NCI-H2227 (cell line): ENCODE results near the gene HUNK.
"Not testable (repeated sequence)": the region's sequence is repeated elsewhere in the genome, so short reads cannot be mapped to it uniquely, and the experiment has no call there.

Experiments
- DNase-seq: peaks from one replicate; lab custom pipeline; 2025; ENCODE audit not compliant: unreplicated experiment; lab: John Stamatoyannopoulos, UW

The HUNK gene

DNA sequence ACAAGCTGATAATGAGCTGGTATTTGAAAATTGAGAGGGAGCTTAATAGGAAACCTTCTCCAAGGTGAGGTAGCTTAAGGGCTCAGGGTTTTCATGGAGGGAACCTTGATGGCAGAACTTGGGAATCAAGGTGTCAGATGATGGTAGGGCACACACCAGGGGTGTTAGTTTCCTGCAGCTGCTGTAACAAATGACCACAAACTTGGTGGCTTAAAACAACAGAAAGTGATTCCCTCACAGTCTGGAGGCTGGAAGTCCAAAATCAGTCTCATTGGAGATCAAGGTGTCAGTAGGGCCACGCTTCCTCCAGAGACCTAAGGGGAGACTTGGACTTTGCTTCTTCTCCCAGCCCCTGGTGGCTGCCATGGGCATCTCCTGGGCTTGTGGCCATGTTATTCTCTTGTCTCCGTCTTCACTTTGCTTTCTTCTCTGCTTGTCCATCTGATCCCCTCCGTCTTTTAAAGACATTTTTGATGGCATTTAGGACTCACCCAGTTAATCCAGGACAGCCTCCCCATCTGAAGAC, 45.5 kb downstream of the HUNK start:
- no peak for DNase-seq

DNA sequence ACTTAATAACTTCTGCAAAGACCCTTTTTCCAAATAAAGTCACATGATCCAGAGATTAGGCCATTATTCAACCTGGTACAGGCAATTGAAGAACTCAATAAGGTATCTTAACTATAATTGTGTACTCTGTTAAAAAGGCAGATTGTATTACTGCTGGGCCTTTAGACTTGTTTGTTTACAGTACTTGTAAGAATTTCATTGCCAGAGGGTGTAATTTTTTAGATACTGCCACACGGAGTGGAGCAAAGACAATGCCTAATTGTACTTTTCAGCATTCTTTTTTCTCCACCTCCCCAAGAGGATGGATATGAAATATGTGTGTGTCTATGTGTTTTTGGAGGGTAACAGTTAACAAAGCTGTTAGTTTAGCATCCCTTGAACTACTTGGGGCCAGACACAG, 47.5 kb downstream of the HUNK start:
- no peak for DNase-seq

DNA sequence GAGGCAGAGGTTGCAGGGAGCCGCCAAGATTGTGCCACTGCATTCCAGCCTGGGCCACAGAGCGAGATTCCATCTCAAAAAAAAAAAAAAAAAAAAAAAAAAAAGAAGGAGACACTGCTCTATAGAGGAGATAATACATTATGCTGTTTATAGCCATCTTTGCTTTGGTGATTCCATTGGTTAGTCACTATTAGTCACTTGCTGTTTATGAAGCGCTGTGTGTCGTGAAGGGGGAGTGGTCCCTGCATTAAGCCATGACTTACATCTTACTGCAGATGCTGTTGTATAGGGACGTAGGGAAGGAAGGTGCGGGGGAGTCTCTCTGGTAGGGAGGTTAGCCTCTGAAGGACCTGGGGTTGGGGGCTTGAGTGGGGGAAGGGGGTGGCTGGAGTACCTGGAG, 48.3 kb downstream of the HUNK start:
- DNase-seq, result no peak

DNA sequence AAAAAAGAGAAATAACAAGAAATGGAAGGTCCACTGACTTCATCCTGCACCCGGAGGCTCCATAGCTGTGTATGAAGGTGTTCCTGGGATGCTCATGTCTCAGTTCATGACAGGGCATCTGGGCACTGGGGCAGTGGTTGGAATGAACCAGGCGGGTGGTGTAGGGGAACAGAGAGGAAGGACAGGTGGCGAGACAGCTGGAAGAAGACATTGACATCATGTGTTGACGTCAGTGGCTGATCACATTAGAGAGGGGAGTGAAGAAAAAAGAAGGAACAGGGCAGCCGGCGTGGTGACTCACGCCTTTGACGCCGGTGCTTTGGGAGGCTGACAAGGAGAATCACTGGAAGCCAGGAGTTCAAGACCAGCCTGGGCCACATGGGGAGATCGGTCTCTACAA, 50.1 kb downstream of the HUNK start:
- no peak for DNase-seq

DNA sequence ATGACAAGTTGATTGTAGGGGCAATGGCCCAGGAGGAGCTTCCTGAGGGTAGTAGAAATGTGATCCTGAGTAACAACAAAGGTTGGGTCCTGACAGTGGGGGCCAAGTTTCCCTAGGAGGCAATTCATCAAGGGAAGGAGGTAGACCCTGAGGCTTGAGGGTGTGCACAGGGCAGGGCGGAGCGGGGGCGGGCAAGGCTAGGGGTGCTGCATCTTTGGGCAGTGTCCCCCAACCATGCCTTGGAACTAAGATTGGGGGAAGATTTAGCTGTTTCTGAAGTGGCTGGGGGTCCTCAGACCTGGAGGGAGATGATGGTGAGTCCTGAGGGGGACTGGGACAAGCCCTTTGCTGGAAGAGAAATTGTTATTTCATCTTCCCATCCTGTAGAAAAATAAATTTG, 50.9 kb downstream of the HUNK start:
- DNase-seq, result no peak

DNA sequence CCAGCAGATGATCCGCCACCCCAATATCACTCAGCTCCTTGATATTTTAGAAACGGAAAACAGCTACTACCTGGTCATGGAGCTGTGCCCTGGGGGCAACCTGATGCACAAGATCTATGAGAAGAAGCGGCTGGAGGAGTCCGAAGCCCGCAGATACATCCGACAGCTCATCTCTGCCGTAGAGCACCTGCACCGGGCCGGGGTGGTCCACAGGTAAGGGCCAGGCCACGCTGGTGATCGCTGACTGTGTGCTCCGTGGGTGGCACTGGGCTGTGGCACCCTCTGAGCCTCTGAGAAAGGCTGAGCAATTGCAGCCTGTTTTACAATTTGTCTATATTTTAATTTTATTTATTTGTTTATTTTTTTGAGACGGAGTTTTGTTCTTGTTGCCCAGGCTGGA, 51.7 kb downstream of the HUNK start:
- DNase-seq, result no peak

DNA sequence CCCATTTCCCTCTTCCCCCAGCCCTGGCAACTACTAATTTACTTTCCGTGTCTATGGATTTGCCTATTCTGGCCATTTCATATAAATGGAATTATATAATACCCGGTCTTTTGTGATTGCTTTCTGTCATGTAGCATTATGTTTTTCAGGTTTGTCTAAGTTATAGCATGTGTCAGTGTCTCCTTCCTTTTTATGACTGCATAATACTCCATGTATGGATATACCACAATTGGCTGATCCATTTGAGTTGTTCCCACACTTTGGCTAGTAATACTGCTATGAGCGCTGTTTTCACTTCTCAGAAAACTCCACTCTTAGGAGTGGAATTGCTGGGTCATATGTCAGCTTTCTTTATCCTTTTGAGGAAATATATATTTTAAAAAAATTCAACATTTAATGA, 53.7 kb downstream of the HUNK start:
- DNase-seq, result no peak

DNA sequence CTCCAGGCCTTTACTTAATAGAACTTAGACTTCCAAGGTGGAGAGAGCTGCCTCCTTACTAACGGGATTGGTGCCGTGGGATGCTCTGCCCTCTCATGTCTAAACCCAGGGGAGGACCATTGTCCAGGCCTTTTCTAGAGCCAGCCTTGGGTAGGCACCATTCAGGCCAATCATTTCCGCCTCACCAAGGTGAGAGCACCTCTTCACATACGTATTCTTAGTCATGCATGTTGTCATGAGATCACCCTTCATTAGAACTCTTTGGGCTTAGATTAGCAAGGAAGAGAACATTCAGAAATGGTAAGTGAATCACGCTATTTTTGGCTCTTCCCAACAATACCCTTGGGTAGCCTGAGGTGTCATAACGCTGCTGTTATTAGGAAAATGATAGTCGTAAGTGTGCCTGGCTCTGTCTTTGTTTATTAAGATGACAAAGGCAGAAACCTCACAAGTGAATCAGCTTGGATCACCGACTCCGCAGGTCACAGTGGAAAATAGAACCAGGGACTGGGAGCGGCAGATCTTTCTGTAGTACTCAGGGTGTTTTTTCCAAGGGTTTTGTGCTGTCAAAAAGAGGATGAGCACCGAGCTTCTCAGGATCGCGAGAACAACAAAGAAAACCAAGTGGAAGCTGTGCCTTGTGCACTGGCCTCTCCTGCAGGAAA, 55.0 kb downstream of the HUNK start:
- peak; percentile 67 for DNase-seq

DNA sequence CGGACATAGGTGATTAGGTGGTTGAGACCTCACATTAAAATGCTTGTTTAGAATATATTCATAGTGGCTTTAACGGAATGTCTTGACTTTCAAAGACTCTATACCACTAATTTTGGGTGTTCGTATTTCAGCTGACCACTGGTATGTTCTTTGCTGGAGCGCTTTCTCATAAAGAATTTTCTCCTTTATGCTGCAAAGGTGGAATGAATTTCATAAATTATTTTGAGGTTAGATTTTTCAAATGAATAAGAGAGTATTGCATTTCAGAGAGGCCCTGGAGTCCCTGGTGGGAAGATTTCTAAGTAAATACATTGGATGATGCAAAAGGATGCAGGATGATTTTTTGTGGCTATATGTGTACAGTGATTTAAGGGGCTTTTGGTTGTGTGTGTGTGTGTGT, 55.8 kb downstream of the HUNK start:
- no peak for DNase-seq

DNA sequence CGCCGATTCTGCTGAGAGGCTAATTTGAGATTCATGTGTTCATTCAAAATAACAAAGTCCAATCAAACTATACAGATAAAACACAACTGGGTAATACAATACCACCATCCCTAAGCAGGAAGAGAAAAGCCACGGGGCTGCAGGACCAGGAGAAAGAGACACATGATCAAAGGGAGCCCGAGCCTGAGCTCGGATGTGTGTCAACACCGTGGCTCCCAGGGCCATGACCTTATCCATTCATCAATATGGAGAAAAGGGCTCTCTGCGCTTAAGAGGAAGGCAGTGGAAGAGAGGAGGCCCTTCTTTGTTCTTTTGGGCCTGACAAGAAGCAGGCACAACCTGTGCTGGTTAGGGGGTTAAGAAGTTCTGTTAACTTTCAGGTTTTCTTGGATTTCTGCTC, 56.7 kb downstream of the HUNK start:
- peak; percentile 52 for DNase-seq

DNA sequence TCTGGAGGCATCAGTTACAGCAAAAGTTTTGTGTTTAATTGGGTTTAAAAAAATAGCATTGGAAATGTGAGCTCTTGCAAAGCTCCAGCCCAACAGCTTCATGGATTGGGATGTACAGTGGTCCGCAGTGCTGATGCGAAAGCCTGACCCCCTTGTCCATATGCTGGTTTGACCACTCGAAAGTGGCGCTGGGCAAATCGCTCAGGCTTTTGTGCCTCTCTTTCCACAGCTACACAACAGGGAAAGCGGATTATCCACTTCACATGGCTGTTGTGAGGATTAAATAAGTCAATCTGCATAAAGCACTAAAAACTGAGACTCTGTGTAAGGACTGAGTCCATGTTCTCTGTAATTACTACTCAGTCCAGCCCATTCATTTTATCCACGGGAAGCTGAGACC, 57.2 kb downstream of the HUNK start:
- DNase-seq, result no peak

DNA sequence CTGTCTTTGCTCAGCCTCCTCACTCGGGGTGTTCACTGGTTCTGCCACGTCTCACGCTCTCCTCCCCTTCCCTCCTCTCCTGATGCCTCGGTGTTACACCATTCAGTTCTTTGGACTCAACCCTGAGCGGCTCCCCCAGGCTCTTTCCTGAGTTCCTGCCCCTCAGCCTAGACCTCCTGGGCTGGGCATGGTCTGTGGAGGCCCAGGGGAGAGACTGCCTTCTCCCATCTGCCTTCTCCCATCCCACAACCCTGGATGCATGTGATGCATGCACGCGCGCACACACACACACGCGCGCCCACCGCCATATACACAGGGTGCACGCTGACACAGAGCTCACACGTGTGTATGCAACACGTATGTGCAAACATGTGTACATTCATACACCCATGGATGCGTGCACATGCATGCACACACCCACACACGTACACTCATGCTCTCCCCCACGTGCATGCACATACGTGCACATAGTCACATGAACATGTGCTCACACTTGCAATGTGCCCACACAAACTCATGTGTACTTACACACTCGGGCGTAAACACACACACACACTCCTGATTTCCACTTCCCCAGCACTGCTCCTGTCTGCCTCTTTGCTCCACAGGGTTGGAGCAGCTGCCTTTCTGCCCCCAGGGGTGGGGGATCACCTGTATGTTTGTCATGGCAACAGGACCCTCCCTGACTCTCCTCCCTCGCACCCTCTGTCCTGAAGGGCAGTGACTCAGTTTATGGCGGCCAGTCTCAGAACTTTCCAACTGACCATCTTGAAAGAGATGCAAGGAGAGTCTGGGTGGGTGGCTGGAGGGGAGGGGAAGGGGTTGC, 59.0 kb downstream of the HUNK start:
- no peak for DNase-seq

DNA sequence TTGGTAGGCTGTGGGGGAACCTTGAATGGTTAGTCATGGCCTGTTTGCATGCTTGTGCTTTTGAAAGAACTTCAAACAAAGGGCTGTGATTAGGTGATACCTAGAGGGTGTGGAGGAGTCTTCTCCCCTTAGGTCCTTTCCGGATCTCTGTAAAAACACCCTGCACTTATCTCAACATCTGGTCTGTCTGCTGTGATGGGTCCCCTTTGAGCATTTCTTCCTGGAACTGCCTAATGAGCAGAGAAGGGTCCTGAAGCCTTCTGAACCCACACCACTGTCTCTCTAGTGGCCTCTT, 59.6 kb downstream of the HUNK start:
- DNase-seq, result no peak

DNA sequence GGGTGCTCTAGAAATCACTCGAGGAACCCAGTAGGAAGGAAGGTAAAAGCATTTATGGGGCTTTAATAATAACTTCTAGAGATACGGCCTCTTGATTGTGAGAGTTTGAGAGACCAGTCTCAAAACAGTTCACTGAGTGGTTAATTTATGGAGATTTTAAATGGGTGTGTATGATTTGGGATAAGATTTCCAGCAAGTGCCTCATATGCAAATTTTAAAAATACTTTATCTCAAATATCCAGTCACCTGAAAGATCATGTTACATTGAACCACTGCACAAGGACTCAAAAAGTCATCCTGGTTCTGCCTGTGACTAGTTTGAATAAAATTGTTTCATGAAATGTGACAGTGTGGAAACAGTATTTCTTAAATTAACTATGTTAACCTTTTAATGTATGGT, 64.5 kb downstream of the HUNK start:
- no peak for DNase-seq

DNA sequence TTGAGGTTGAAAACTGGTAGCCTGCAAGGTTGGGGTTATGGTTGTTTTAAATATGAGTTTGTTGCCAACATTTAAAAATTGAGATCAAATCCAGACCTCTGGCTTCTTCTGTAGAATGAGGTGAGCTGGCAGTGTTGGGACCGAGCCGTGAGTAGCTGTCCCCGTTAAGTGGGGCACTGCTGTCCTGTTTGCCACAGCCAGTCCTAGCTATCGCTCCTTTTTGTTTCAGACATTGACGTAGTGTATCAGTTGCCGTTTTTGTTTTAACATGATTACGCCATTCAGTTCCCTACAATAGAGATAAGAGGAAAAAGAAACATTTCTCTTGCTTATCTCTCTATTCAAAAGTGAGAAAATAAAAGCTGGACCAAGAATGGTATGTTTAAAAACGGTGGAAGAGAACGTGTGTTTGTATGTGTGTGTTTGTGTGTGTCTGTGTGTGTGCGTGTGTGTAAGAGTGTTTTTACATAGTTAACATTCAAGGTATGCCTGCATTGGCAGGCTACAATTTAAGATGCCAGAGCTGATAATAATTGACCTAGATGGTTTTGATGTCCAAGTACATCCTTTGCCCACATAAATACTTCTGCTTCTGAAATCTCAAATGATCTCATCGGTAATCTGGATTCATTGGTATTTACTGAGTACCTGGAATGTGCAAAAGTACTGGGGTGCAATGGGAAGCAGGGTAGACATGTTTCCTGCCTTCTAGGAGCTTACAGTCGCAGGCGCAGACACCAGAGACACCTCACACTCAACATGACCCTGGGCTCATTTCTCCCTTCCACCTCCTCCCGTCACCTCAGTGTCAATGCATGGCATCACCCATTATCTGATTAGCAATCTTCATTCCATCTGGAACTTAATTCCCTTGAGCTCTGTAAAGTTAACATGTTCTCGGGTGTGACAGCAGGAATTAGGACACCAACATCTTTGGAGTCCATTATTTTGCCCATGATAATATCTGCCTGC, 65.8 kb downstream of the HUNK start:
- no peak for DNase-seq

DNA sequence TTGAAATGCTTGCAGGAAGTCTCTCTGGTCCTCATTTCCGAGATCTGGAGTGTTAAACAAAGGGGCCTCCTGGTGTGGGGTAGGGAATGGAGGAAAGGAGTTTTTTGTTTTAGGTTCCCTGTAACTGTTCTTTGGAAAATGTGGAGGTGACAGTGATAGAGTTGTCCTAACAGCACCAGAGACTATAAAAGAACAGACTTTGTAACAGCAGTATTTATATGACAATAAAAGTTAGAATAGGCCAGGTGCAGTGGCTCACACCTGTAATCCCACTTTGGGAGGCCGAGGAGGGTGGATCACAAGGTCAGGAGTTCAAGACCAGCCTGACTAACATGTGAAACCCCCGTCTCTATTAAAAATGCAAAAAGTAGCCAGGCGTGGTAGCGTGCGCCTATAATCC, 68.9 kb downstream of the HUNK start:
- no peak for DNase-seq

DNA sequence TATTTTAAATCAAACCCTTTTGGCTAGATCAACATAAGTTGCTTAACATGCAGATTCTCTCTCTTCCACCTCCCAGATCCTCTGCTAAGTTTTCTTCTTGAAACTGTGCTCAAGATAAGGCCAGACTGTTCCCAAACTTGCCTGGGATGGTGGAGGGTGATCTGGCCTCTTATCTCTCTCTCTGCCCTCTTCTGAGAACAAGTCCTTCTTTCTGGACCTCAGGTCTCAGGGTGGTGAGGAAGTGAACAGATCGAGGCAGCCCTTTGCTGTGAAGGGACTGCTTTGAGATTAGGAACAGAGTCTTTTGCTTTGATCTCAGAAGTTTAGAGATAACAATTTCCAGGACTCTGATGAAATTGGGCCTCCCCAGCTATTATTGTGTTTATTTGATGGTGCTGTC, 70.7 kb downstream of the HUNK start:
- DNase-seq, result no peak

DNA sequence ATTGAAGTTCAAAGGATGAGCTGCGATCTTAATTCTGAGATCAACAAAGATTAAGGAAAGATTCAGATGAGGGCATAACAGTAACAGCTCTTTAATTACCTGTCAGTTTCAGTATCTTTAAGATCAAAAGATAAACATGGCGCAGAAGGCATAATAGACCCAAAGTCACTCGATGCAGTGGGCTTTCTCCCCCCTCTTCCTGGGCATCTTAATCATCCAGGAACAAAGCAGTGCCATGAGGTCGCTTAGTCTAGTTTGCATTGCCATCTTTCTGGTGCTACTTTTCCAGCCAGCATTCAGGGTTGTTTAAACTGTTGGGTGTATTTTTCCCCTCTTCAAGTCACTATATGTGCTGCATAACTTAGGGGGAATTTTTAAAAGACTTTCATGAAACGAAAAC, 72.3 kb downstream of the HUNK start:
- no peak for DNase-seq

DNA sequence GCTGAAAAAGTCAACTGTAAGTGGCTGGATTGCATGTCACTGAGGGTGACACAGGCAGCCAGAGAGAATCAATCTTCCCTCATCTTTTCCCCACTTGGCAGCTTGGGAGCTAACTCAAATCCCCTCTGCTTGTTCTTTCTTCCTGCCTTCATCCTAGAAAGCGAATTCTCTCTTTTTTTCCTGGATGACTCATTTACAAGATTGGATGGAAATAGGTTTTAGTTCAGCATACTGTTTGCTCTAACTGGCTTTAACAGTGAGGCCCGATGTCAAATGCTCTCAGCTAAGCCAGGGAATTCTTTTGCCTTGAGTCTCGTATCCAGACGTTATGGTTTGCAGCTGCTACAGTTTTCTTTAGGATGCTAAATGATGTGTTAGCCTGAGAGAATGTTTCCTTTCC, 72.7 kb downstream of the HUNK start:
- no peak for DNase-seq

DNA sequence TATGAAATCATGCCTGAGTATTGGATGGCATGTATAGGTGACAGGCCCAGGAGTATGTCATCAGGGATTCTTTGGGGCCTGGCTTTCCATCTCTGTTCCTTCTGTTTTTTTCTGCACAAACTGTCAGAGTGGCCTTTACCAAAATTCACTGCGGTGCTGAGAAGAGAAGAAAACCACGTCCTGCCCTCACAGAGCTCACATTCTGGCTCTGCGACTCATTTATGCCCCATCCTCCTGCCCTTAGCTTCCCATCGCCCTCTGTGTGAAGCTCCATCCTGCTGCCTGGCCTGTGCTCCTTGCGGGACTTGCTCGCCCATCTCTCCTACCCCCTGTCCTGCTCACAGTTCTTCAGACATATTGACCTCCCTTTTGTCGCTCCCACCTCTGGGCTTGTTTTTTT, 73.4 kb downstream of the HUNK start:
- no peak for DNase-seq

DNA sequence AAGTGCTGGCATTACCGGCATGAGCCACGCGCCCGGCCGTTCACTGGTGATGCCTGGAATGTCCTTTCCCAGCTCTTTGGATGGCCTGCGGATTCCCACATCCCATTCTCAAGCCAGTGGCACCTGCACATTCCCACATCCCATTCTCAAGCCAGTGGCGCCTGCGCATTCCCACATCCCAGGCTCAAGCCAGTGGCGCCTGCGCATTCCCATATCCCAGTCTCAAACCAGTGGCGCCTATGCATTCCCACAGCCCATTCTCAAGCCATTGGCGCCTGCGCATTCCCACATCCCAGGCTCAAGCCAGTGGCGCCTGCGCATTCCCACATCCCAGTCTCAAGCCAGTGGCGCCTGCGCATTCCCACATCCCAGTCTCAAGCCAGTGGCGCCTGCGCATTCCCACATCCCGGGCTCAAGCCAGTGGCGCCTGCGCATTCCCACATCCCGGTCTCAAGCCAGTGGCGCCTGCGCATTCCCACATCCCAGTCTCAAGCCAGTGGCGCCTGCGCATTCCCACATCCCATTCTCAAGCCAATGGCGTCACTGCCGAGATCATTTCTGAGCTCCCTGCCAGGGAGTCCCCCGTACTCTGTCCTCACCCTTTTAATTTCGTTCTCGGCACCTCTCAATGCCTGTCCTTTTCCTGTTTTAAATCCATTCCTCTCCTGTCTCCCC, 74.2 kb downstream of the HUNK start:
- DNase-seq, result not testable (repeated sequence)
